Measurements from ENCODE around the gene AMOT.

The AMOT gene

DNA sequence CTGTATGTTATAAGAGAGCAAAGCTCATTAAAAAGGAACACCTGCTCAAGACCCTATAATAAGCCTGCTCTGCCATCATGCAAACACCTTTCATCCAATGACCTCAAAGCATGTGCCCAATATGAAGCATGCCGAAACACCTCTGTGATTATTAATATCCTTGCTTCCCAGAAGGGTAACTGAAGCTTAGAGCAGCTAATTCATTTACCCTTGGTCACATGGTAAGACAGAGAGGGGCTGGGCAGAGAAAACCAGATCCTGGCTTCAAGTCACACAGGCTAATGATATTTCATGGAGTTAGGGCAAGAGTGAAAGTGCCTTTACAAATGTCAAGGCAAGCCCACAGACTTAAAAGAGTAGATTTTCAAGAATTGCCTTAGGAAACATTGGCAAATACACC lies 5.6 kb downstream of the AMOT start:
- DNase-seq: no peak

DNA sequence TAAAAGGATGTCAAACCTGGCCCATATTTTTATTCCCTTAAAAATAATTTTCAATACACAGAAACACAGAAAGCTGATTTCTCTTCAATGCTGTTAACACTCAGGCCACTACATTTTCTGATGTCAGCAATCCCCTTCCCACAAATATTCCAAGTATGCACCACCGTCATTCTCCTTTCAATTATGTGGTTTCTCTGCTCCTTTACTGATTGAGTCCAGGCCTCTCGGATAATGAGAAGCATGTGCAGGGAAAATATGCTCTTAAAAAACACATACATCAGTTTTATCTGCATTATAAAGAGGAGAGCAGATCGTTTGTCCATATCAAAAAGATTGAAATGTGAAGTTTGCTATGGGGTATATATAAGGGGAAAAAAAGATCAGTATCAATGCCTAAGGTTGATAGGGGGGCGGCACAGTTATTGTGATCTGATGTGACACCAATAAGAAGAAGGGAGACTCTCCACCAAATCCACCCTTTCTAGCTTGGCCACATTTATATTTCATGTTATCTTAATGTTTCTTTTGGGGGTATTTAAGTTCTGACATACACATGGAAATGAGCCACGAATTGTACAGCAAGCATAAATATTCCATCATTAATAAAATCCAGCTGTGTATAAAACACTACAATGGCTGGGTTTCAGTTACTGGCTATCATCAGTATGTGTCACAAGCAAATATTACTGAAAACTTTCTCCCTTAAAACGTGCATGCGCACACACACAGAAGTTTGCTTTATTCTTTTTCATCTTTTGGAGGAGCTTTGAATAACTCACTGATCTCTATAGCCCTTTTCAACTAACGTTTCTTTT lies 6.4 kb downstream of the AMOT start:
- DNase-seq: peak; percentile 74

DNA sequence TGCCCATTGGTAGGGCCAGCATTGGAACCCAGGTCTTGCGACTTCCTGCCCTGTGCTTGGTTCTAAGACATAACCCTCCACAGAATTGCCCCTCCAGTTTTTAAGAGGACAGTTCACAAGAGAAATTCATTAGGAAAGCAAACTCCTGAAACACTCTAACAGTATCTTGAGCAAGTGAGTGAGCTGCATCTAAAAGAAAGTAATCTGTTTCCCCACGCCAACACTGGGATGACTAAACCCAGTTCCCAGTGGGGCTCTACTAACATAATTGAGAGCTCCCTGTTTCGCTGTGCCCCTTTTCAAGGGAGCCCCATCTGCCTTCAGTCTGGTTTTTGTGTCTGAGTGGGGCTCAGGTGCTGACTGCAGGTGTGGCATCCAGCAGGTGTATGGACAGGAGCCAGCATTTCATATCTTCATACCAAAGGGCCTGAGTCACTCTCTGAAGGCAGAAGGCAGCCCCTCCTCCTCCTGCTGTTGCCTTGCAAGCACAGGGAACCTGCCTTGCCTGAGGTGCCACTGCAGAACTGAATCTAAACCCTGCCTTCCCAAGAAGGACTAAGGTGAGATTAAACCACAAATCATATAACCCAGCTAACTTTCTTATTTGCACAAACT lies 8.0 kb downstream of the AMOT start:
- DNase-seq: peak; percentile 93

DNA sequence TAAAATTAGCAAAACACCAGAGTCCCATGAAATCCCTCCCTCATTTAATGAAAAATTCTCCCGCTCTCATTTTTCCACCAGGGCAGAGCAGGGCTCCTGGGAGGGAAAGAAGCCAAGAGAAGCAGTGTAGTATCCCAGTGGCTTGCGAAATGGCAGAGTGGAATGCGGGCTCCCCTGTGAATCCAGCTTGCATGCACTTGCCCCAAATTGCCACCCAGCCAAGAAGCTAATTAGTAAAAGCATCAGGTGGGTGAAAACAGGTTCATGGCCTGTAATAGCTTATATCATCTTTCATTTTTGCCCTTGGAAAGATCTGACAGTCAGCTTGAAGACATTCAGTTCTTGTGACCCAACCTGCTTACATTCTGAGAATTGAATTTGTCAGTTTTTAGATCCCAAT lies 10.1 kb downstream of the AMOT start:
- no peak for DNase-seq

DNA sequence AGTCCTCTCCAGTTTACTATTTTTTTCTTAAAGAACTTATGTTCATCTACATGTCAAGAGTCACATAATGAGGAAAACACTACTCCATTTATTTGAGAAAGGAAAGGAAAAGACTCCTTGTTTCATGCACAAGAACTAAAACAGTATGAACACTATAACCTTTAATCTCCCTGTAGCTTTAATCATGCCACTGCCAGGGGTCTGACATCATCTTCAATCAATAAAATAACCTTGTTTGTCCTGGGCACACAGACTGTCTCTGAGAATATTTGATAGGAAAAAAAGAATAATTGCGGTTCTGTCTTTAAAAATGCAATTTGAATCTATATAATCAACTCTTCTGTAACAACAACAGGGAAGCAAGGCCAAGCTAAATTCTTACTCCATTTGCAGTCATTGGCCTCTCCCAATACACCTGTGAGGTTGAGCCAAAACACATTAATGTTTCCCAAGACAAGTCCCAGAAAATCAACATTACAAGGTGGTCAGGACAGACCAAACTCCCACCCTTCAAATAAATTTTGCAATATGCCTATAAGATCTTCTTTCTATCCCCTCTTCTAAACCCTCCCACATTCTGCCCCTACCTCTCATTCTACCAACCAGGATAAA lies 13.2 kb downstream of the AMOT start:
- DNase-seq: no peak

DNA sequence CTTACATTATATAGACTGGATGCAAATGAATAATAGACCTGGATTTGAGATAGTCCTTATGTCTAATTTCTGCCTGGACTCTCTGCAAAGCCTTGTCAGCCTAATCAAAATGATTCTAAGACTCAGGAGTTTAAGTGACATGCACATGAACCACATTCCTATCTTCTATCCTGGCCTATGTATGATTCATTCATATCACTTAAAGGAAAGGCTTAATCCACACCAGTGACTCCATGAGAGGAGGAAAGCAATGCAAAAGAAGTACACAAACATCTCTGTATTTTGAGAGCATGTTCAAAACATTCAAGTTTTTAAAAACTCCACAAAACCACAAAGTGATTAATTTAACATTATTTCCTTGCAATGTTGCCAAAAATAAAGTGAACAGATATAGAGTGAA lies 14.6 kb downstream of the AMOT start:
- no peak for DNase-seq

DNA sequence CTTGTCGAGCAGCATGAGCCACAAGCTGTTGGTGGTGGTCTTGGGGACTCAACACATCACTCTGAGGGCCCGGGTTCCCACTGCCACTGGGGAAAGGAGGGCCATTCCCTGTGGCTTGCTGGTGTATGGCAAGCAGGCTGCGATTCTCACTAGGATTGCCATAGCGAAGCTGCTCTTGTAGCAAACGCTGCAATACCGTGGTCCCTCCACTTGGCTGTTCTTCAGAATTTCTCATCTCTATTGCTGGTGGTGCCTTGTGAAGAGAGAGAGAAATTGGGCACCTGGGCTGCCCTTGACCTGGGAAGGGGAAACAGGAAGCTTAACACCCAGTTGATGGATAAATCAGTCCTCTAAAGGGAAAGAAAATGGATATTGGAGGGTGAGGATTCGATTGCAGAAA lies 17.7 kb downstream of the AMOT start:
- no peak for DNase-seq

DNA sequence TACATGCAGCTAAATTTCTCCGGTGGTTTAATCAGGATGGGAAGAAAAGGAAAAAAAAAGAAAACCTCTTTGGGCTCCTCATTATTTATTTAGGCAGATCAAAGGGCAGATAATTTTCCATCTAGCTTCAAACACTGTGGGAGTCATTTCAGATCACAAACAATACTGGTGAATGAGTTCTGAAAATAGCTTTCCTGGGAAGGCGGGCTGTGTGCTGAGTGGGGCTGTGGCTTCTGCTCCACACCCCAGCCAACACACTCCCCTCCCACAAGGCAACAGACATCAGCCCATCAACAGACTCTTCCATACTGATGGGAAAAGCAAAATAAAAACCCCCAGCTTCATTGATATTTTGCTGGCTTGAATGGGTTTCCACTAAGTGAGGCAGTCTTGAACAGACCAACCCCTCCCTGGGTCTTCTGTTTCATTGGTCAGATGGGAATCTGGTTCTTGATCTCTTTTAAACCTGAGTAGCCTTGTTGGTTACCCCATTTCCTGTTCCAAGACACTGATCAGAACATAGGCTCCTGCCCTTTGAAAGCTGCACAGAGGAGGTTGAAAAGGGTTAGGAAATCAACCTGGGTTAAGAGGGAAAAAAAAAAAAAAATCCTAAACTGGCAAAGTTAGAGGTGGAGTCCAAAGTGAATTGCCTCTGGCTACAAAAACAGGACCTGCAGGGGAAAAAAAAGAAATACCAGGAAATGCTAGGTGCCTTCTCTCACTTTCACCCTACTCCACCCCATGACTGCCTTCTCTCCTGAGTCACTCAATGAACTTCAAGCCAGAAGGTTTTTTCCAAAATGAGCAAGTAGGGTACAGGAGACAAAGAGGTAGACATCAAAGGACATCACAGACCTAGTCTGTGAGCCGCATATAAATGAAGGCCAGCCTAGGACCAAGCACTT lies 20.0 kb downstream of the AMOT start:
- DNase-seq: no peak

DNA sequence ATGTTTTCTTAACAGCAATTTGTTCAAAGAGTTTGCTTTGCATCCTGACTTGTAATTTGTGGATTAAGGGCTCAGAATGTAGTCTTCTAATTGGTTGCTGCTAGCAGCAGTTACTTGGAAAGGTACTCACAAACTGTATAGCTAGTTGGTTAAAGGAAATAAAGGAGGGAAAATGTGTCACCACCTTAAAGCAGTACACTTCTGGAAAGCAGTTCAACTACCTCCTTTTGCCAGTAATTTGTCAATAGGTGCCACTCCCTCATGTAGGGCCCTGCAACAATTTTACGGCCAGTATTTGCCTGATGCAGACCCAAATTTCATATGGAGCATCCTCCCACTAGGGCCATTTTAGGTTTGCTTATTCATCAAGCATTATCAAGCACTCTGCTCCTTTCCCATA lies 20.8 kb downstream of the AMOT start:
- no peak for DNase-seq

DNA sequence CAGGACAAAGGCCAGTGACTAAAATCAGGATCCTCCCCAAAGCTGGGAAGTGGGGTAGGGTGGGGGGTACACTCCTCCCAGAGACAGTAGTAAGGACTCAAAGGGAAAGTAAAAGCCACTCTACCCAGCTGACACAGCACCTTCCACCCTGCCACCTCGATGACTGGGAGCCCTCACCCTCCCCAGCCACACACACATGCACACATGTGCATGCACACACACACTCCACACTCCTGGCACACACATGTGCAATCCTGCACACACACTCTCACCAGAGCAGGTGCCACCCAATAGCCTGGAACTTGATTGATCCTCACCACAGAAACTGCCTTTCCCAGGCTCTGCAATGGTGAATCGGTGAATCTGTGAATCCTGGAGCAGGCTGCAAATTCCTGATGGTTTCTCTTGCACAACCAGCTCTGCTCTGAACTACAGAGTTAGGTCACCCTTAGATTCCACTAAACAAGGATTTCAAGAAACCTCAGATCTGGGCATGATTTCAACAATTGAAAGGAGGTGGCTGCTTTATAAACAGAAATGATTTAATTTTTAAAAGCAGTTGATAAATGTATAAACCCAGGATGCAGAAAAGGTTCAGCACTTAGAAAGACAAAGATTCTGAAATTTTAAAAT lies 21.5 kb downstream of the AMOT start:
- no peak for DNase-seq

DNA sequence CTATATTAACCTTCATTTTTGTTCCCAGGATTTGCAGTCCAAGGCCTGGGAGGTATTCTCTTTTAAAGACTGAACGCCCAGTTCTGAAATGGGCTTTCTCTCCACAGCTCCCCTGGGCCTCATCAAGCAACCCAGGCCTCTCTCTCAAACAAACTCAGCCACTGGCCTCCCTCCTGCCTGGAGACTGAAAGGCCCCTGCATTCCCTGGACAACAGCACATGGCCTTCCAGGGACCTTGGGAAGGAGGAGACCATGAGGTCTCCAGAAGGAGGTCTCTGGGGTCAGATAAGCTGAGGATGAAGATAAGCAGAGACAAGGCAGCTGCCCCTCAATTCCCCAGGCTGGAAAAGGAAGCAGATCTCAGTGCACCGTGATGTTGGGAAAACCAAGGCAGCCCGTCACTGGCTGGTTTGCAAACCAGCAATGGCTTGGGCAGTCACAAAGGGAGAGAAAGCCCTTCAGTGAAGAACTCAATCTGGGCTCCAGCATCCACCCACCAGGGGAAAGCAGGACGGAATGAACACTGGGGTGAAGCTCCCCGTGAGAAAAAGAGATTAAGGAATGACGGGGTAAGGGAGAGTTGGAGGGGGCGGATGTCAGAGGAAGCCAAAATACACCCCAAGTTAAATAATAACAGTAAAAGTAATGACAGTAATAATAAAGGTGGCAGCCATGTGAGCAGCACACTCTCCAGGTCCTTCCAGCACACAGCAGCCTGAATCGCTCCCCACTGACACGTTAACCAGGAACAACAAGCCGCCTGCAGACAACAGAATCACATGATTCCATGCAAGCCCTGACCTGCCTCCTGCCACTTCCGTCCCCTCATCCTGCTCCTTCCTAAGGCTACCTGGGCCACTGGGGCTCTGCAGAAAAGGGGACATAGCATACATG lies 22.3 kb downstream of the AMOT start:
- DNase-seq: no peak

DNA sequence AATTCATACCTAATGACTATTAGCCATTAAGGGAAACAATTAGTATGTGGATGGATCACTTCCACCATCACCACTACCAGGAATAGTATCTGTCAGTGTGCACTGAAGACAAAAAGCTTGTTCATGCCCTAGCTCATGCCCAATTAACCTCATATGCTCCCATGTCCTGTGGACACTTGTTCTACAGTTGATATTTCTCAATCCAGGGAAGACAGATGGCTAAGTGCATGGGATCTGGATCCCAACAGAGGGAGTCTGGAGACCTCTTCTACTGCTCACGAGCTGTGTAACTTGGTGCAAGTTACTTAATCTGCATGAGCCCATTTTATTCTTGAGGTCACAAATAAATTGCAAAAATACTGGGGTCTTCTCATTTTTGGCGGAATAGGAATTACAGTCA lies 23.7 kb downstream of the AMOT start:
- DNase-seq: no peak

DNA sequence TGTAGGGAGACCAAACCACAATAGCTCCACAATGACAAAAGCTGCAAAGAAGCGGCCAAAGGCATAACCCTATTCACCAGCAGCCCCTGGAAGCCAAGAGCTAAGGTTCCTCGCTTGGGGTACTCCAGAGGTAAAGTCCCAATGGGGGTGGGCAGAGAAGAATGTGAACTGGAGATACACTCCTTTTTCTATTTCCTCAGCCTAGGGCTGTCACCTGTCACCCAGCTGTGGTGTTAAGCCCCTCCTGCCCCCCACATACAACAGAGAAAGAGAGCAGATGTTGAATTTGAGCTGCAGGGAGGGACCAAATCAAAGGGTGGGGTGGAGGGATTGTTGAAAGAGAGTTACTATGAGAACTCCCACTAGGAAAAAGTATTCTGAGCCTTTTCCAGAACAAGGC lies 26.1 kb downstream of the AMOT start:
- DNase-seq: no peak

DNA sequence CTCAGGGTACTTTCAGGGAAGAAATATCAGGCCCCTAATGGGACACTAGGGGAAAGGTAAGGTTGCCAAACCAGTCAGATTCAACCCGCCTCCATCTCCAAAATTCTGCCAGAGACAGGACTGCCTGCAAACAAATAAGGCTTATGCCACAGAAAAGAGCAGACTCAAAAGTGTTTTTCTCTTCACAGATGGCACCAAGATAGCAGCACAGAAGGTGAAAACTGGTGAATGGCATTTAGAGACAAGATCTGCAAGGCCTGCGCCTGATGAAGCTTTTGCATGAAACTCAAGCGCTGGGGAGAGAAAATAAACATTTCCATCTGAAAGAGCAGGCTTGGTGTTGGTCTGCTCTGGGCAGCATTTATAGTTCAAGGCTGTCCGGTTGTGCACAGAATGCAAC lies 27.9 kb downstream of the AMOT start:
- no peak for DNase-seq

DNA sequence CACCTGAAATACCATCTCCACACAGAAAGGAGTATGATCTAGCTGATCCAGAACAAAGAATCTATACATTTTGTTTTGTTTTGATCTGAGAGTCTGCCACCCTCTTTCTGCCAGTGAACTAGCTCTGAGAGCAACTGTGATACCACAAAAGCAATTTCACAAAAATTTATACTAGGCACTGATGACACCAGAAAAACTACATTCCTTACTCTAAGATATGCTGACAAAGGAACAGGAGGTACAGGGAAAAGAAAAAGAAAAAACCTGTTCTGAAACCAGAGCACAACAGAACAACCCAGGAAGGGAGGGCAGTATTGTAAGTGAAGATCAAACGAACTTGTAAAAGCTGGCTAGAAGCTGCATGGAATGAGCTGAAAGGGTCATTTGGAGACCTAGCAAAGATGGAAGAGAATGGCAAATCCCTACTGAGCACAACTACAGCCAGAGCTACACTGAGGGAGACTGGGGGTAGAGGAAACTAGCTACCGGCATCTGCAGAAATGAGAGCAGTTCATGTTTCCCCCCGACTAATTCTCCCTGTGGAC lies 31.9 kb downstream of the AMOT start:
- DNase-seq: peak; percentile 87

DNA sequence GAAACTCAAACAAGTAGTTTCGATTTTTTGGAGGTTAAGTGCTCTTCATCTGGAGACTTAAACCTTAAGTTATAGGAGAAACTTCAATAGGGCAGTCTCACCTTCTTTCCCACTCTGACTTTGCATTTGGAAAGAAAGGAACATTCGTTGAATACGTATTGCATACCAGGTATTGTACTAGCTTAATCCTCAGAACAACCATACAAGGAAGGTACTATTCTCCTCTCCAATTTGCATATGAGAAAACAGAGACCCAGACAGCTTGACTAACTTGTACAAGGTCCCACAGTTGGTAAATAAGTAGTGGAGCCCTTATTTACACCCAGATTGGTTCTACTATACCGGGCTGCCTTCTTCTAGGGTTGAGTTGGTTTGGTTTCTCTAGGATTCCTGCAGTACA lies 32.6 kb downstream of the AMOT start:
- no peak for DNase-seq

DNA sequence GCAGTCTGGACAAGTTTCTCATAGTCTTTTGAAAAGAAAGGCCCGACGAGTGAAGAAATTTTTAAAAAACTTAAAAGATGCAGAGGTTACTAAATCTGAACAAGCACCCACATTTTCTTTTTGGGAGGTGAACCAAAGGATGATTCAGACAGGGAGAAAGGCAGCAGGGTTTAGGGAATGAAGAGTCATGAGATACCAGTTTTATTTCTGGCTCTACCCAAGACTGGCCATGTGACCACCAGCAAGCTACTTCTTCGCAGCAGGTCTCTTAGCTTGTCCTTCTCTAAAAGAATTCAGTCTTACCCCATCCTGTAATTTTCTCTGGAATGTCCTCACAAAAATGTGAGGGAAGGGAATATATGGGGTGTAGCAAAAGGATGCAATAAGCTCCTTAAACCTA lies 37.6 kb downstream of the AMOT start:
- no peak for DNase-seq

DNA sequence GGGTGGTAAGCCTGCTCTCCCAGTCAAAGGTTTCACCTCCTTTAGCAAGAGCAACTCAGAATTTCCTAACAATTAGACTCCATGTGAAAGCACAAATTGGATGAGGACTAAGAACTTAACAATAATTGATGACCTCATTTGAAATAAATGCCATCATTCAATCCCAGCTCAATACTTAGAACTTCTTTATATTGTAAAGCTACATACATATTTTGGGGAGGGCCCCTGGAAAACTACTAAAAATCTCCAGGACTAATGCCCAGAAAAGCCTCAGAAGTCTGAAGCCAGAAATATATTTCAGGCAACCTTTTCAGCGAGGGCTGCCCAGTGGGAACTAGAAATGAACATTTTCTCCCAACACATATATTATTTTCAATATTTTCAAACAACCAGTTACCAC lies 38.1 kb downstream of the AMOT start:
- DNase-seq: no peak

DNA sequence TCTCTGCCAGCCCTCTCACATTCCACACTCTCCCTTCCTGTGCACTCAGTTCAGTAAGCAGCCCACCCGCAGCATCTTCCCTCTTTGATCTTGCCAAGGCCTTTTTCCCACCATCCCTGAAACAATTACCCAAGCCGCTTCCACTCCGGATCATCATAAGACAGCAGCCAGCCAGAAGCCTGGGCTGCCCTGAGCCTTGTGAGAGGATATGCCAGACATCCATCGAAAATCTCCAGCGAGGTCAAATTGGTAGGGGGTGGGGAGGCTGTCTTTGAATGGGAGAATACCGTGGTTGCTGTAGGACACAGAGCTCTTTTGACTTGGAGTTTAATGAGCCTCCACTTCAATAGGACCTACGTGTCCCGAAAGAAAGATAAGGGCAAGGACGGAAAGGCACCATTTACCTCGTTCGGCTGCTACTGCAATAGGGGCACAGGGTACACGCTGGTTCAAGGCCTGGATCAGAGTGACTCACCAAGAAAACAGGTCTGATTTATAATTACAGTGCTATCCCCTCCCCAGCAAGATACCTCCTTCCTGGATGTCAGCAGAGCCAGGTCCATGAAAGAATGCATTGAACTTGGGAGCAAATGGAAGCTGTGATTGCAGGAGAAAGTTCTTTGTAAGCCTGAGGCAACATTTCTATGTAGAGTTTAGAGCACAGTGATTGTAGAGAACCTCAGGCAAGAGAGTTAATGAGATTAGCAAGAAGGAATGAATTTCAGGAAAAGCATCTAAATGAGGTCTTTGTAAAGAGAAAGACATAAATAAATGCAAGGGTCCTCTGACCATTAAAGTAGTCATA lies 39.5 kb downstream of the AMOT start:
- peak; percentile 99 for DNase-seq

DNA sequence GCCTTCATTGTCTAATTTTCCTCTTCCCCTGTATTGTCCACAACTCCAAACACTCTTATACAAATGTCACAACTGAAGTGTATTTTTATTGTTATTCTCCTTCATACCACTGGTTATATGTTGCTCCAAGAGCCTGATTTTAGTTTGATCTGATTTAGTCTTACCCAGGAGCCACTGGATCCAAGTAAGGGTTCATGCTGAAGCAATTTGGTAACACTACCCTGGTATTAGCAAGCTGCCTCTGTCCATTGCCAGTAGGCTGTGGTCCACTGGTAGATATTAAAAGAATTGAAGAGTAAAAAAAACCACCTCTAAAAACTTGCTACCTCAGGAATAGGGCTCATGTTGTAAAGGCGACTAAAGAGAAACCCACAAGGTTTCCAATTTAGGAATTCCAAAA lies 41.2 kb downstream of the AMOT start:
- no peak for DNase-seq

DNA sequence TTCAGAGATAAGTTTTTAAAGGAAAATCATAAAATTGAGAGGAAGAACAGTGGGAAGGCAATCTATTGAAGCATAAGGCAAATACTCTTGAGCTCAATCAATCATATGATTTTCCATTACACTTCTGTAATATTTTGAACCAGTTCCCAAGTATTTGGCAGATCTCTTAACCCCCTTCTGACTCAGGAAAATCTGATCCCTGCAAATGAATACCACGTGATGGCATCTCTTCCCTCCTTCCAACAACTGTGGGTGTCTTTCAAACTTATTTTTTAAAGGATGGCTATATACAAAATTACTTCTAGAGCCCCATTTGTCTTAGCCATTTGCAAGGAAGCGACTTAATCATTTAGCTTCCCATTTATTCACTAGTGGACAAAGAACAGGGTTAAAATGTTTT lies 41.9 kb downstream of the AMOT start:
- DNase-seq: no peak
